ENCODE results near the gene MAP2K7. TPM values are rescaled to one million over a fixed set of nuclear protein-coding genes. Genes with fewer than 3 reads are reported as not detected.

MAP2K7 gene
- total and polyA plus RNA-seq, 2 of the 4 experiments (the other 2 are of a cell fraction) = 4.1 to 15.6 TPM

- no peak overlapping the region for H3K4me3 ChIP-seq (ENCODE audit: insufficient read depth, low read depth, low read length)
- peaks cover 7% of the 10 kb centered on the region; the same call in 1 of the 2 replicates for H3K36me3 ChIP-seq (ENCODE audit: control insufficient read depth, insufficient read depth, low read length)
- peaks cover 2 to 28% of the 10 kb centered on the region in 2 experiments; a peak in 2 of 4 replicates for H3K79me1 ChIP-seq (ENCODE audit: low read depth in 1 of 2, low read length in 2 of 2)
- no peak overlapping the region for H2BK15ac ChIP-seq (ENCODE audit: low read depth, low read length)
- H3K23ac ChIP-seq (ENCODE audit: low read depth, low read length) = no peak overlapping the region
- H4K91ac ChIP-seq (ENCODE audit: insufficient read depth, low read depth, low read length) = no peak overlapping the region
- WGBS, 2 experiments (ENCODE audit: extremely low coverage in 2 of 2, insufficient read length in 1 of 2) = no CpG with 5 or more reads among the region's 8 CpGs
- H4K5ac ChIP-seq (ENCODE audit: low read depth, low read length) = no peak overlapping the region
- no peak overlapping the region for H4K8ac ChIP-seq (ENCODE audit: low read depth in 2 of 2, low read length in 2 of 2)
- no peak overlapping the region for H3K4me2 ChIP-seq (ENCODE audit: low read depth, low read length)
- H3K9me1 ChIP-seq (ENCODE audit: insufficient read depth, low read length) = peaks cover 14% of the 10 kb centered on the region
- ChIA-PET POLR2A (ENCODE audit: unreplicated experiment) (no interaction called here), CTCF (interaction anchor here (0.6 kb wide), 1 partner anchor 54 kb away, joined by 4 read pairs; no protein-coding TSS in a partner anchor)
- H3K56ac ChIP-seq (ENCODE audit: extremely low read depth, insufficient read depth, low read length) = no peak overlapping the region
- H3K4ac ChIP-seq (ENCODE audit: low read depth, low read length) = no peak overlapping the region
- no peak overlapping the region for H2AK9ac ChIP-seq (replicated peaks; ENCODE audit: low read depth, low read length, poor library complexity)
- H3K9ac ChIP-seq (ENCODE audit: low read depth, low read length) = no peak overlapping the region
- BruUV-seq (replicated peaks) = no TSS peak
- dilution Hi-C loops (cut with HindIII; ENCODE audit: low sequenced_read_pairs, unreplicated experiment) (no loop called here), intact Hi-C loops (cut with micrococcal nuclease) (no loop called here), in situ Hi-C loops (cut with MboI; ENCODE audit: low sequenced_read_pairs) (no loop called here)
- no peak overlapping the region for H3K27ac ChIP-seq (ENCODE audit: insufficient read depth, low read length)
- DNase-seq (no peak), ATAC-seq (ENCODE audit: low read depth) (no peak)
- H2BK20ac ChIP-seq (ENCODE audit: low read depth, low read length) = no peak overlapping the region
- no peak overlapping the region for H3K14ac ChIP-seq (replicated peaks; ENCODE audit: low read depth, low read length)
- TF ChIP-seq CHD1 (IDR thresholded peaks at IDR 0.05; ENCODE audit: low read depth, low read length) = no peak
- TF ChIP-seq MXI1 (IDR thresholded peaks at IDR 0.05; ENCODE audit: borderline replicate concordance, low read depth, low read length) = no peak
- no peak overlapping the region for H3K18ac ChIP-seq (ENCODE audit: low read depth, low read length)
- peaks cover 11% of the 10 kb centered on the region for H4K20me1 ChIP-seq (ENCODE audit: insufficient read depth, low read length)
- peaks cover 17% of the 10 kb centered on the region for H3K4me1 ChIP-seq (ENCODE audit: control insufficient read depth, insufficient read depth, low read length)
- H3K27me3 ChIP-seq (ENCODE audit: control insufficient read depth, insufficient read depth, low read length) = no peaks in the 10 kb centered on the region; the same call in 1 of the 2 replicates
- no peaks in the 10 kb centered on the region for H3K9me3 ChIP-seq (ENCODE audit: control insufficient read depth, insufficient read depth, low read length)
- H2AFZ ChIP-seq (replicated peaks; ENCODE audit: low read length, poor library complexity) = no peak overlapping the region
- no peak overlapping the region for H2BK120ac ChIP-seq (ENCODE audit: low read depth, low read length)
- H2BK5ac ChIP-seq (ENCODE audit: low read depth, low read length, poor library complexity, severe bottlenecking) = no peak overlapping the region
- no peak overlapping the region for H2AK5ac ChIP-seq (ENCODE audit: low read depth, low read length)
These were observed 19.1 kb downstream of the MAP2K7 start for GRCh38 chr19:7922836-7923195.
